GM20000 (cell line): ENCODE results near the gene KNG1.
"Not testable (repeated sequence)": the region's sequence is repeated elsewhere in the genome, so short reads cannot be mapped to it uniquely, and the experiment has no call there.

ENCODE experiments used
- DNase-seq: peaks from one replicate; pipeline ENCODE4 v3.0.0; 2012; ENCODE audit warnings: low spot score
- CTCF ChIP-seq: IDR thresholded peaks from 2 replicates; pipeline ENCODE4 v1.5.1; 2012; ENCODE audit warnings: mild to moderate bottlenecking, control low read depth; ENCODE audit errors: extremely low read depth, missing control alignments

KNG1 gene

GRCh38 chr3:186680869-186681268 lies 36.3 kb upstream of the KNG1 start:
- no peak for TF ChIP-seq CTCF
- DNase-seq: no peak

- no peak for DNase-seq
- TF ChIP-seq CTCF: no peak
Observed at GRCh38 chr3:186682812-186683211, 34.3 kb upstream of the KNG1 start.

GRCh38 chr3:186683979-186684378 lies 33.2 kb upstream of the KNG1 start:
- DNase-seq: no peak
- TF ChIP-seq CTCF: no peak

- not testable (repeated sequence) for DNase-seq
Observed at GRCh38 chr3:186686475-186686874, 30.7 kb upstream of the KNG1 start.

GRCh38 chr3:186687120-186687651 lies 30.0 kb upstream of the KNG1 start:
- DNase-seq: no peak
- no peak for TF ChIP-seq CTCF

GRCh38 chr3:186690304-186690703 lies 26.9 kb upstream of the KNG1 start:
- DNase-seq: not testable (repeated sequence)

- DNase-seq: no peak
- no peak for TF ChIP-seq CTCF
Observed at GRCh38 chr3:186691676-186692075, 25.5 kb upstream of the KNG1 start.

GRCh38 chr3:186693843-186694242 lies 23.3 kb upstream of the KNG1 start:
- no peak for TF ChIP-seq CTCF
- no peak for DNase-seq
